ENCODE measurements around the gene FRA10AC1.
"Not testable (repeated sequence)": the region's sequence is repeated elsewhere in the genome, so short reads cannot be mapped to it uniquely, and the experiment has no call there.

Gene FRA10AC1

DNA sequence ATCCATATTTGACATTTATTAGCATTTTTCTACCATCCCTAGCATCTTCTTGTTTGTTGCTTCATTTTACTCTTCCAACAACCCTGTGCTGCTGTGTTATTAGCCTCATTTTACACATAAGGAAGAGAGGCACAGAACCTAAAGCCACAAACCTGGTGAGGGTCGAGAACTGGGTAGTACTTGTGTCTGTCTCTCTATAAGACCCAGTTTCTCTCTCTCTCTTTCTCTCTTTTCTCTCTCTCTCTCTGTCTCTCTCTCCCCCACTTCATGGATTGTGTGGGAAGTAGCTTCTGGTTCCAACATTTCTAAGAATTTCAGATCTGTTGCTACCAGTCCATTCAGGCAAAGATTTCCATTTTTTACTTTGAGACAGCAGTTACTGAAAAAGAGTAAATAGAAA is 1.4 kb upstream of the FRA10AC1 start:
- DNase-seq (ENCODE audit: low read depth in 2 of 2, low spot score in 1 of 2): no peak

DNA sequence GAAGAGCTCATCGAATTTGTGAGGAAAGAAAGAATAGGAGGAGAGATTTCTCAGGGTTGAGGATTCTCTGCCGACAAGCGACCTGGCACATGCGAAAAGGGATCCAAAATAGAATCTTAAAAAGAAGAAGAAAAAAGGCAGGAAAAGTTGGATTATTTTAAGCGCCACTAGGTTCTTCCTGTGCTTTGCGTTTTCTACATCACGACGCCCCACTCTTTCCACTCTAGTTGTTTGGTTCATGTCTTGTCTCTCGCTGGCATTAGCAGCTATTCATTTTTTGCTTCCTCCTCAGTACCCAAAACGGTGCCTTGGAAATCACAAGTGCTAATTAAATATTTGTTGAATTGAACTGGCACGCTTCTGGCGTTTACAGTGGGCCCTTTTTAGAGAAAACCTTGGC is 674 bp upstream of the FRA10AC1 start:
- no peak for DNase-seq (ENCODE audit: low read depth in 2 of 2, low spot score in 1 of 2)

DNA sequence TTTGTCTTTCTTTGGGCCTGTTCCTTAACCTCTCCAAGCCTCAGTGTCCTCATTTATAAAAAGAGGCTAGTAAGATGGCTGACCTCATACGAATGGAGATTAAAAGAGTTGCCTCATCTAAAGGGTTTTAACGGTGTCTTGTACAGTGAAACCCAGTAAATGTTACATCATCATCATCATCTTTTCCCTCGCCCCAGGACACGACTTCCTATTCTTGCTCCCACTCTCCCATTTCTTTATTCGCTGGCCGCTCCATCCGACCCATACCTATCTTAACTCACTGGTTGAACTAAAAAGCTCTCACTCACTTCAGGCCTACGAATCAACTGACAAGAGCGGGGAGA is 554 bp downstream of the FRA10AC1 start:
- DNase-seq (ENCODE audit: low read depth in 2 of 2, low spot score in 1 of 2): no peak

DNA sequence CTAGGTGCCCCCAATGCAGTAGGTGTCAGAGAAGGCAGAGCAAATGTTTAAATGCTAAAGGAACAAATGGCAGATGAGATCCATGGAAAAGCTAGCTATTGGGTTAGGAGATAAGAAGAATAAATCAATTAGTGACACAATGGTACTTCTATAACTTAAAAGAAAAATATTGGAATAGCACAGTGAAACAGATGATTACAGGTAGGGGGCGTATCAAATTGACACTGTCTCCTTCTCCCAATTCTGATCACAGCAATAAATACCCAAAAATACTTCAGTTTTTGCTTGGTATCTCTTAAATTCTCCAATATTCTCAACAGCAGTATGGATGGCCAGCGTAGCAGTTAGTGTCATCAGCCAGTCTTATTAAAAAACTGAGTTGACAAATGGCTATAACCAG is 5.2 kb downstream of the FRA10AC1 start:
- no peak for DNase-seq (ENCODE audit: low read depth in 2 of 2, low spot score in 1 of 2)

DNA sequence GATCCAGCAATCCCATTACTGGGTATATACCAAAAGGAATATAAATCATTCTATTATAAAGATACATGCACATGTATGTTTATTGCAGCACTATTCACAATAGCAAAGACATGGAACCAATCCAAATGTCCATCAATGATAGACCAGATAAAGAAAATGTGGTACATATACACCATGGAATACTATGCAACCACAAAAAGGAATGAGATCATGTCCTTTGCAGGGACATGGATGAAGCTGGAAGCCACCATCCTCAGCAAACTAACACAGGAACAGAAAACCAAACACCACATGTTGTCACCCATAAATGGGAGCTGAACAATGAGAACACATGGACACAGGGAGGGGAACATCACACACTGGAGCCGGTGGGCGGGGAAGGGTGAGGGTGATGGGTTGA is 5.8 kb downstream of the FRA10AC1 start:
- DNase-seq (ENCODE audit: low read depth in 2 of 2, low spot score in 1 of 2): not testable (repeated sequence)

DNA sequence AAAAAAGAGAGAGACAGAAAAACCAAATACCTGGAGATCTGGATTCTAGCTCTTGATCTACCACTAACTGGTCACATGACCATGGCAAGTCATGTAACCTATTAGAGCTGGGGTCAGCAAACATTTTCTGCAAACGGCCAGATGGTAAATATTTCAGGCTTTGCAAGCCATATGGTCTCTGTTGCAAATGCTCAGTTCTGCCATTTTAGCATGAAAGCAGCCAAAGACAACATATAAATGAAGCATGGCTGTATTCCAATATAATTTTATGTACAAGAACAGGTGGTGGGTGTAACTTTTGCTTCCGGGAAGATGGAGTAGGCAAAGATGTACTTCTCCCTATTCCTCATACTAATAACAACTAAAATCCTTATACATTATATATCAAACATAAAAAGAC is 6.7 kb downstream of the FRA10AC1 start:
- no peak for DNase-seq (ENCODE audit: low read depth in 2 of 2, low spot score in 1 of 2)

DNA sequence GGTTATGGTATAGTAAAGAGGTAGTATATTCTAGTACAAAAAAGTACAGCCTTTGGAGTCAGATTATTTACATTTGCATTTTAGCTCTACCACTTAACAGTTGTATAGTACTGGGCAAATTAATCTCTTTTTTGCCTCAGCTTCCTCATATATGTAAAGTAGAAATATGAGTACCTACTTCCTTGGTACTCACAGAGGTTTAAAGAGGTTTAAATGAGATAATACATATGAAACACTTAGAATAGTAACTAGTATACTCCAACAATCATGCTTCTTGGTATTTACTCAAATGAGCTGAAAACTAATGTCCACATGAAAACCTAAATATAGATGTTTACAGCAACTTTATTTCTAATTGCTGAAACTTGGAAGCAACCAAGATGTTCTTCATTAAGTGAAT is 14.7 kb downstream of the FRA10AC1 start:
- DNase-seq (ENCODE audit: low read depth in 2 of 2, low spot score in 1 of 2): no peak

DNA sequence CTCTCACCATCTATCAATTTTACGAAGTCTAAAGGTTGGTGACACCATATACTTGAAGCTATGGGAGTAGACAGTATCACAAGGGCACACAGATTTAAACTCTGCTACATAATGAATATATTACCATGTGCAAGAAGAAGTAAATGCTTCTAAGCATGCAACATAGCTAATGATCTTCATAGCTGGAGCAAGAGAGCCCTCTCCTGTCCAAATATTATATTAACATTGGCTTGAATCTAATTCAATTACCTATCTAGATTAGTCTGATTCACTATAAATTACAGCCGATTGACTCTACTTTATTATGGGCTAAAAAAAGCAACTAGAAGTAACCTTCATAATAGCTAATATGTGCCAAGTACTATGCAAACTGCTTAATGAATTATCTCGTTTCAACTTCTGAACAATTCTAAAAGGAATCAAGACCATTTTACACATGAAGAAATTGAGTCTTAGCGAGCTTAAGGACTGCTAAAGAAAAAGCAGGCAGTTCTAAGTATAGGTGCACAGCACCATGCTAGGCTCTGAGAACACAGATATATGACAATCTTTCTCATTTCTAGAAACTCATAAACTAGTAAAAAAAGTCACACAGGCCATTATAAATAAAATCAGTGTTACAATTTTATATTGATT is 21.9 kb downstream of the FRA10AC1 start:
- DNase-seq (ENCODE audit: low read depth in 2 of 2, low spot score in 1 of 2): no peak

DNA sequence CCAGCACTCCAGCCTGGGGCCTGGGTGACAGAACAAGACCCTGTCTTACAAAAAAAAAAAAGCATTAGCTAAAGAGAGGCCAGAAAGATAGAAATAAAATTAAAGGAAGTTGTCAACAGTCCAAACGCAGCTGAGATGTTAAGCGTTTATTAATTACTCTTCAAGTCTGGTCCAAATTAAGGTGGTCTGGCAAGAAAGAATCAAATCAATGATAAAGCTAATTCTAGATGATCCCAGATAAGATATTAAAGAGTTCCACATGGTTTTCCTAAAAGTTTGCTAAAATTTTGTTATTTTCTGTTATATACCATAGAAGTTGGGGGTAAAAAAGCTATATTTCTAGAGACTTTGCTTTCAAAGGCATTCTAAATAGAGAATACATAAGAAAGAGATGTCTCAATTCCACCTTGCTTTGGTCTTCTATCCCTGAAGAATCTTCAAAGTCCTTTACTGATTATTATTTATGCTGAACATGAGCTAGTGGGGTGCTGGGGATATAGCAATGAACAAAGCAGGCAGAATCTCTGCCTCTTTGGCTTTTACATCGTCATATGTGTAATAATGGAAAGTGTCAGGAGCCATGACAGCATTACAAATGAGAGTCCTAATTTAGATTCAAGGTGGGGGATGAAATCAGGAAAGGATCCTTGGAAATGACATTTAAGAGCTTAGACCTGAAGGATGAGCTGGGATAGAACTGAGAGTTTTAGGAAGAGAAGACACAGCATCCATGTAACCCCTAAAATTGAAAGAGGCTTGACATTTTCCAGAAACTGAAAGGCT is 23.4 kb downstream of the FRA10AC1 start:
- no peak for DNase-seq (ENCODE audit: low read depth in 2 of 2, low spot score in 1 of 2)

DNA sequence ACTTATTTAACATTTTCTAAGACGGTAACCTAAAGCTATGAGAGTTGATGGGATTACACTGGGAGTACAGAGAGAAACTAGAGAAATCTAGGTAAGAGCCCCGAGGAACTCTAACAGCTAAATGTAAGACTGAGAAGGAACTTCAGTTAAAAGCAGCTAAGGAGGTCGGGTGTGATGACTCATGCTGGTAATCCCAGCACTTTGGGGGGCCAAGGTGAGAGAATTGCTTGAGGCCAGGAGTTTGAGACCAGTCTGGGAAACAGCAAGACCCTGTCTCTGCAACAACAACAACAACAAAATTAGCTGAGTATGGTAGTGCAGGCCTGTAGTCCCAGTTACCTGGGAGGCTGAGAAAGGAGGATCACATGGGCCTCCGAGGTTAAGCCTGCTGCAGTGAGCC is 24.0 kb downstream of the FRA10AC1 start:
- DNase-seq (ENCODE audit: low read depth in 2 of 2, low spot score in 1 of 2): no peak

DNA sequence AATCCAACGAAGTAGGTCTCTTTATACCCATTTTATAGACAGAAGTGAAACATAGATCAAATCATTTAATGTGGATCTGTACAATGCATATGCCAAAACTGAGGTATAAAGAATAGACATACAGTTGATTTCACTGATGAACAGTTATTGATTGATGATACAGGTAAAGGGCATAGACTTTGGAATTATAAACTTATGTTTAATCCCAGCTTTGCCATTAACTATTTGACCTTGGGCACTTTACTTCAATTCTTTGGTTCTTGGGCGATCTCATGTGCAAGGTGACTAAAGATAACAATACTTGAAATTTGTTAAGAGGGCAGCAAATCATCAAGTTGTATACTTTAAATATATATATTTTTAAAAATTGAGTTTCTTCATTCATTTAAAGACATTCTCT is 28.6 kb downstream of the FRA10AC1 start:
- no peak for DNase-seq (ENCODE audit: low read depth in 2 of 2, low spot score in 1 of 2)

DNA sequence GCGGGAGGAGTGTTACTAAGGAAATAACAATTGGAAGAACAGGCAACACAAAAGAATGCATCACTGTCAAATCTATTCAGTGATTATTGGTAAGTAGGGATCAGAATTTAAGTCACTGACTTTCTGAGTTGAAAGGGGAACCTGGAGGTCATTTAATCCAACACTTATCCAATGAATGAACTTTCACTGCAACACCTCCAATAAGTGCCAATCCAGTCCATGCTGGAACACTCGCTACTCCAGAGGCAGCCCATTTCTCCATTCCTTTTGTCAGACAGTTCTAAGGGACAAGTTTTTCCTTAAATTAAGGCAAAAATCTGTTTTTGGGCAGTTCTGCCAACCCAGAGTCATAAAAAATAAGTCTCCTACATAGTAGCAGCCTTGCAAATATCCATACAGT is 29.5 kb downstream of the FRA10AC1 start:
- DNase-seq (ENCODE audit: low read depth in 2 of 2, low spot score in 1 of 2): no peak

DNA sequence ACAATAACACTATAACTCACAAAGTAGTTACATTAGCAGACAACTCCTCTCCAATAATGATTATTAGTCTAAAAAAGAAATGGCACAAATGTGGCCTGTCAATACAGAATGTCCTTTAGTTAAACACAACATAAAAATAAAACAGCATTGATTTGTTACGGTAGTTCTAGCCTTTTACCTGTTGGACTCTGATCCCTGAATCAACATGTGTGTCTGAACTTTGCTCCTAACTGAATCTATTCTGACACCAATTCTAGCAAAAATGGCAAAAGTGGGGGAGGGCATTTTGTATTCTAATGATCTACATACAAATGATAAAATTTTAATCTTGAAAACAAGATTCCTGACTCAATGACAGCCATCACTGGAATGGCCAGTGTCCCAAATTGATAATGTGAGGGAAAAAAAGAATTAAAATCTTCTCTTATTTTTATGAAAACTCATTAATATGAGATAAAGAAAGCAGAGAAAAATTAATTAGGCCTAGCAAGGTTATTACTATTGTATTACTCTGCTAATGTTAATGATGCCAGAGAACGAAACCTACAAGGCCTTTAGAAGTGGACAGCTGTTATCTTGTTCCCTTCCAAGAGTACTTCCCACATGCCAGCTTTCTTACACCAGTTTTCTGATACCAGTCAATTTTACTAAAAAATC is 30.2 kb downstream of the FRA10AC1 start:
- DNase-seq (ENCODE audit: low read depth in 2 of 2, low spot score in 1 of 2): no peak

DNA sequence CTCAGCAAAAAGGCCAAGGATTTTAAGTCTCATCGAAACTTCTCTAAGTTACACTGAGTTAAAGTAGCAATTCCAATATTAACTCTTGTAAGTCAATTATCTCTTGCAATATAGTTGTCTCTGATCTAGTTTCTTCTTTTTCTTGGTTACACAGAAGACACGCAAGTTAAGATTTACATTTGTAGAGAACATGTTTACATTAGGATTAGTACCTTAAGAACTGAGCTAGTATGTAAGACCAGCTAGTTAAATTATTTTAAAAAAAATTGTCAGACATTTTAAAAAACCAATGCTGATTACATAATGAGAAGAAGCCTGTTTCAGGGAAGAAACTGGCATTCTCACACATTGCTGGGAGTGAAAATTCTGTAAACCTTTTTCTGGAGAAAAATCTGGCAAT is 31.4 kb downstream of the FRA10AC1 start:
- DNase-seq (ENCODE audit: low read depth in 2 of 2, low spot score in 1 of 2): no peak

DNA sequence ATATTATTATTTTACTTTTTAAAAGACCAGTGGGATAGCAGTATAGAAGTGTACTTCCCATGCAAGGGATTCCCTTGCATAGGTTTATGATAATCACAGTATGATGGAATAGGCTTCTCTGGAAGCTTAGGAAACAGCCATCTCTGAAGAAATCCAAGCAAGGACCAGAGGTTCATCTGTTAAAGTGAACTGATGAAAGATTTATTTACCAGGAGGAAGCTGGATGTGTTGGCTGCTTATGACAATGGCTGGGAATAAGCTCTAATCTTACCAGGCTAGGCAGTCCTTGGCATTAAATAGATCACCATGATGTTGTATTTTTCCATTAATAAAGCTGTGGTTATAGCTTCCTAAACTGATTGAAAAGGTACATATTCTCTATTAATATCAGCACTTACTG is 32.0 kb downstream of the FRA10AC1 start:
- DNase-seq (ENCODE audit: low read depth in 2 of 2, low spot score in 1 of 2): no peak

DNA sequence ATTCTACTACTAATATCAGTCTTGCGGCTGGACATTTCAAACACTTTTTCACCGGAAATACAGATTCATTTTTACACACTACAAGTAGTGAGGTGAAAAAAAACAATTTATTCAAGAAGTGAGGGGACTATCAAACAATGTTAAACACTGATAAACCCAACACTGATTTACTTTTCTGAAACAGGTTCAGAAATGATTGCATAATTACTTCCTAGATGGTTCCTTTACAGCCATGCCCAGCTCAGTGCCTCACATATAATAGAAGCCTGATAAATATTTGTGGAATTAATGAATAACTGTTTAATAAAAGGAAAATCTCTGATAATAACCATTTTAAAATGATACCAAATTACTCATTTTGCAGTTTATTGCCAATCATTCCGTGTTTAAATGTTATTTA is 34.6 kb downstream of the FRA10AC1 start:
- DNase-seq (ENCODE audit: low read depth in 2 of 2, low spot score in 1 of 2): no peak

DNA sequence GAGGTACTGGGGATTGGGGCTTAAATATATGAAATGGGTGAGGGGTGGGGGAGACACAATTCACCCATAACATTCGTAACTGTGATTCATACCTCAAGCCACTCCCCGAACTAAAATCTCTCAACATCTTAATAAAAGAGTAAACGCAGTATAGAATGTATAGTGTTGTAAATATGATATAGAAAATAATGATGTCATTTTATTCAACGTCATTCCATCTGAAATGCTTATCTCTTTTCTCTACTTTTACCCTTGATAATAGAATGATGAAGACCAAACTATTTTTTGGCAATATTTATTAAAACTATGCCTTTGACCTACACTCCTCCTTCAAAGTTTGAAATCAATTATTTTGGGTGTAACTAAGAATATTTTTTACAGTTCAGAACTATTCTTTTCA is 36.4 kb downstream of the FRA10AC1 start:
- DNase-seq (ENCODE audit: low read depth in 2 of 2, low spot score in 1 of 2): no peak

DNA sequence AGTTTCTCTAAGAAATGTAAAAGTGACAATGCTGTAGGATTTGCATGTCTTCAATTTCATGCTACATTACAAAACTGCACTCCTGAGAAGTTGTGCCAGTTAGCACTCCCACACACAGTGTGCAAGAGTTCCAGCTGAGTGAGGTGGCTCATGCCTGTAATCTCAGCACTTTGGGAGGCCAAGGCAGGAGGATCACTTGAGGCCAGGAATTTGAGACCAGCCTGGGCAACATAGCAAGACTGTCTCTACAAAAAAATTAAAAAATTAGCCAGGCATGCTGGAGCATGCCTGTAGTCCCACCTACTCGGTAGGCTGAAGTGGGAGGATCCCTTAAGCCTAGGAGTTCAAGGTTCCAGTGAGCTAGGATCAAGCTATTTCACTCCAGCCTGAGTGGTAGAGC is 44.6 kb downstream of the FRA10AC1 start:
- no peak for DNase-seq (ENCODE audit: low read depth in 2 of 2, low spot score in 1 of 2)

DNA sequence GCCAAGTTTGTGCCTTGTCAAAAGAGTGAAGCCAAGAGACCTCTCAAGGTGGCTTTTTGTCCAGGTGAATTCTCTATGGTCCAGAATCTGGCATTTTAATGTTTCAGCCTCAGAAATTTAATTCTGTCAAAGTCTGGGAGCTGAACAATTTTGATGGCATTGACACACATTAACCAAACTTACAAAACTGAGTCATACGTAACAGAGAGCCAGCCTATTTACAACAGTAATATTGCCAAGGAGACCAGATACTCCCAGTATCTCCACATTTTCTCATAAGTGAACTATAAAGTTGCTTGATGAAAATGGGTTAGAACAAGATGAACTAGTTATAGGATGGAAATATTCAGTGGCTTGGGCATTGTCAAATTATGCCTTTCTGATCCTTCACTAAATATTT is 46.2 kb downstream of the FRA10AC1 start:
- no peak for DNase-seq (ENCODE audit: low read depth in 2 of 2, low spot score in 1 of 2)

DNA sequence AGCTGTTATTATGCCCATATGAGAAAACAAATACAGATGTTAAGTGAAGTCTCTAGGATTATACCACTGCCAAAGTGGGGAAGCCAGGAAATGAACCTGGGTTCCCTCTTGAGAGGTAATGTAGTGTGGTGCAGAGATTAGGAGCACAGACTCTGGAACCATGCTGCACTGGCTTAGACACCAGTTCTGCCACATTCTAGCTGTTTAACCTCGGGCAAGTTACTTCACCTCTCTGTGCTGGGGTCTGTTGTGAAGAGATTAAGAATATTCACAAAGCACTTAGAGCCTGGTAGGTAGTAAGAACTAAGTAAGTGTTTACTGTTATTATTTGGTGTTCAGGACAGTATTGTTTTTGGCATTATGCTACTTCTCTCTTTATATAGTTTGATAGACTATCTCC is 48.2 kb downstream of the FRA10AC1 start:
- DNase-seq (ENCODE audit: low read depth in 2 of 2, low spot score in 1 of 2): no peak

DNA sequence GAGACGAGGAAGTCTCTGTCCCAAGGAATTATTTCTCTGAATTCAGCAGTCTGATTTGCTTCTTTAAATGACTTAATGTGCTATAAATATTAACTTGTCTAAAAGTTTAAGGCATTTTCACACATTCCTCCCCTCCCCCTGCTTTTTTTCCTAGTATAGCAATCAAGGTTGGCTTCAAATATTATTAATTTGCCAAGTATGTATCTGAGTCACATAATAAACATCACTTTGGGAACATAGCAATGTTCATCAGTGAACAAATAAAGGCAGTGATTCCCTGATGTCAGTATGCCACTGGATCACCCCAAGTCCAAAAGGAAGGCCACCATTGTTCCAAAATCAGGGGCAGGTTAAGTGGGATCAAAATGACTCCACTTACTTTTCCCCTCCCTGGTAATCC is 49.5 kb downstream of the FRA10AC1 start:
- DNase-seq (ENCODE audit: low read depth in 2 of 2, low spot score in 1 of 2): no peak

DNA sequence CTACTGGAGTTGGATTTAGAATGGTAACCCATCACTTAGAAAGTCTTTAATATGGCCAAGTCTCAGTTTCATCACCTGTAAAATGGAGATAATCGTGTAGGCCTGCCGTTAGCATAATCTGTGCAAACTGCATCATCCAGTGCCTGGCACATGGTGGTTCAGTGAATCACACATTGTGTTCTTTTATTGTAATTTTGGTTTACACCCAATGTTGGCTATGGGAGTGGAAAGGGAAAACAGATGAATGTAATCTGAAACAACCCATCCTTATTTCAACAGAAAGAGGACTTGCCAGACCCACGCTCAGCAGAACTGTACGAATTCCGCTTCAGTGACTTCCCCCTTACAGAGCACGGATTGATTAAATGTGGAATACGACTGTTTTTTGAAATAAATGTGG is 62.6 kb downstream of the FRA10AC1 start:
- no peak for DNase-seq (ENCODE audit: low read depth in 2 of 2, low spot score in 1 of 2)

All from stimulated activated CD8-positive, alpha-beta memory T cell treated with anti-CD3 and anti-CD28 coated beads, Interleukin-4, amount 100 ng/mL, for 1 hour (primary cell).